K562 (cell line): ENCODE data around the gene ARMH3.

Source experiments
- BHLHE40 ChIP-seq: IDR thresholded peaks from 2 replicates; pipeline ENCODE4 v1.6.1; 2011; ENCODE audit warnings: low read length, improper control_type of control experiment
- STAT5A ChIP-seq: IDR thresholded peaks from 2 replicates; pipeline ENCODE4 v1.6.1; 2012; ENCODE audit warnings: low read length, inconsistent platforms, borderline replicate concordance

GRCh38 chr10:102033787-102034186 lies 22.2 kb downstream of the ARMH3 start:
- TF ChIP-seq STAT5A: no peak
- no peak for TF ChIP-seq BHLHE40
